BJ (cell line): ENCODE results near the gene MYADM. TPM values are rescaled to one million over a fixed set of nuclear protein-coding genes. Genes with fewer than 3 reads are reported as not detected.

ENCODE experiments used
- CTCF ChIA-PET: fragments of 350-600 bp; formaldehyde crosslinking; extraction: SDS; loops from one replicate; lab custom pipeline; 2021; ENCODE audit warnings: antibody characterized with exemption, inconsistent platforms; lab: Yijun Ruan, JAX
- POLR2A ChIA-PET: fragments of 300-600 bp; sonication (Branson Sonifier 250); formaldehyde crosslinking; extraction: SDS; loops from one replicate; lab custom pipeline; 2021; ENCODE audit warnings: antibody characterized with exemption; lab: Charles Lee
- DNase-seq: peaks from one replicate; pipeline ENCODE4 v3.0.0-alpha.2; 2011; ENCODE audit warnings: low read depth
- H3K27me3 ChIP-seq: 2 replicates; pipeline ENCODE4 v1.6.0; 2011; ENCODE audit warnings: low read length; ENCODE audit not compliant: control insufficient read depth, insufficient read depth
- H3K36me3 ChIP-seq: 2 replicates; pipeline ENCODE4 v1.5.1; 2011; ENCODE audit warnings: low read length; ENCODE audit not compliant: control insufficient read depth, insufficient read depth
- H3K4me3 ChIP-seq: 2 replicates; pipeline ENCODE4 v1.5.1; 2011; ENCODE audit warnings: low read depth, mild to moderate bottlenecking, control low read depth, low read length
- polyA minus RNA-seq: library from RNA; depleted of rRNA, polyadenylated mRNA; stranded (reverse); fragments of >200 nt; gene quantifications from 2 replicates; pipeline ENCODE4 v1.2.3, GENCODE V29; 2011; rRNA and poly(A)+ RNA removed
- polyA plus RNA-seq: library from polyadenylated mRNA; depleted of rRNA; stranded (reverse); fragments of >200 nt; gene quantifications from 2 replicates; pipeline ENCODE4 v1.2.3, GENCODE V29; 2011; rRNA removed
- TF ChIP-seq, protein P1 (sequence below): IDR thresholded peaks from 2 replicates; pipeline ENCODE4 v1.5.1; 2011; ENCODE audit warnings: low read depth, mild to moderate bottlenecking, control low read depth, inconsistent platforms, low read length, moderate library complexity; ENCODE audit not compliant: insufficient read depth

MYADM gene
- polyA plus RNA-seq = 92.9 and 134 TPM in 2 replicates
- polyA minus RNA-seq = 92.6 and 170 TPM in 2 replicates

- Histone ChIP-seq H3K4me3 (peak within 1 kb of the TSS; percentile 82), H3K27me3 (no peaks in the 10 kb centered on the region), H3K36me3 (peaks cover 6% of the 10 kb centered on the region)
- peak; percentile 95 for DNase-seq
- CTCF ChIA-PET = interaction anchor here (1.0 to 2.0 kb wide), 8 partner anchors 14 to 157 kb away, joined by 3 to 9 read pairs (median 4); no protein-coding TSS in a partner anchor
- TF ChIP-seq, protein P1, sequence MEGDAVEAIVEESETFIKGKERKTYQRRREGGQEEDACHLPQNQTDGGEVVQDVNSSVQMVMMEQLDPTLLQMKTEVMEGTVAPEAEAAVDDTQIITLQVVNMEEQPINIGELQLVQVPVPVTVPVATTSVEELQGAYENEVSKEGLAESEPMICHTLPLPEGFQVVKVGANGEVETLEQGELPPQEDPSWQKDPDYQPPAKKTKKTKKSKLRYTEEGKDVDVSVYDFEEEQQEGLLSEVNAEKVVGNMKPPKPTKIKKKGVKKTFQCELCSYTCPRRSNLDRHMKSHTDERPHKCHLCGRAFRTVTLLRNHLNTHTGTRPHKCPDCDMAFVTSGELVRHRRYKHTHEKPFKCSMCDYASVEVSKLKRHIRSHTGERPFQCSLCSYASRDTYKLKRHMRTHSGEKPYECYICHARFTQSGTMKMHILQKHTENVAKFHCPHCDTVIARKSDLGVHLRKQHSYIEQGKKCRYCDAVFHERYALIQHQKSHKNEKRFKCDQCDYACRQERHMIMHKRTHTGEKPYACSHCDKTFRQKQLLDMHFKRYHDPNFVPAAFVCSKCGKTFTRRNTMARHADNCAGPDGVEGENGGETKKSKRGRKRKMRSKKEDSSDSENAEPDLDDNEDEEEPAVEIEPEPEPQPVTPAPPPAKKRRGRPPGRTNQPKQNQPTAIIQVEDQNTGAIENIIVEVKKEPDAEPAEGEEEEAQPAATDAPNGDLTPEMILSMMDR = no peak
- POLR2A ChIA-PET = interaction anchor here (1.0 kb wide), 1 partner anchor 12 kb away, joined by 4 read pairs; no protein-coding TSS in a partner anchor
These were observed at the start of gene MYADM for GRCh38 chr19:53867225-53868090. Gene MYADM, plus strand, starts transcription at chr19:53867883. Its CDS starts 5,647 bp downstream, at chr19:53873530.

- TF ChIP-seq, protein P1 = no peak
- DNase-seq = no peak
- Histone ChIP-seq H3K4me3 (no peak overlapping the region), H3K27me3 (no peaks in the 10 kb centered on the region), H3K36me3 (no peaks in the 10 kb centered on the region)
- POLR2A ChIA-PET = no interaction called here
- CTCF ChIA-PET = interaction anchor here (0.9 to 5.7 kb wide), 2 partner anchors 10 to 26 kb away, joined by 3 to 29 read pairs; no protein-coding TSS in a partner anchor
These were observed 48.9 kb upstream of the MYADM start for GRCh38 chr19:53818756-53819155.

DNA sequence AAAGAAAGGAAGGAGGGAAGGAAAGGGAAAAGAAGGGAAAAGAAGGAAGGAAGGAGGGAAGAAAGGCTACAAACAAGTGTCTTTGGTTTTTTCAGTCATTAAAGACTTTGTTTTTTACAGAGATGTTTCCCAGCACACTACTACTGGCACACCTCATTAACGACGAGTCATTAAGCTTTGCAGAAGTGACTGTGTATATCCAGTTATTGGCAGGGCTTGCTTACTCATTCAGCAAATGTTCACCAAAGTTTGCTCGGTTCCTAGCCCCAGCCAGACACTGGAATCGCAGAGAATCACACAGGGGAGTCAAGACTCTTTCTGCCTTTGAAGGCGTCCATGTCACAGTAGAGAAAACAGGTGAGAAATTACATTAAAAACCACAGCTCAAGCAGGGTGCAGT lies 47.8 kb upstream of the MYADM start:
- no peak for DNase-seq
- ChIA-PET POLR2A (no interaction called here), CTCF (interaction anchor here (0.6 to 5.7 kb wide), 3 partner anchors 11 to 204 kb away, joined by 4 to 29 read pairs (median 6); no protein-coding TSS in a partner anchor)
- TF ChIP-seq, protein P1 = no peak
- no peaks in the 10 kb centered on the region for H3K27me3 ChIP-seq
- no peak overlapping the region for H3K4me3 ChIP-seq
- no peaks in the 10 kb centered on the region for H3K36me3 ChIP-seq

GRCh38 chr19:53823380-53824120 lies 44.1 kb upstream of the MYADM start:
- DNase-seq = no peak
- POLR2A ChIA-PET = no interaction called here
- Histone ChIP-seq H3K4me3 (no peak overlapping the region), H3K36me3 (no peaks in the 10 kb centered on the region), H3K27me3 (no peaks in the 10 kb centered on the region)
- CTCF ChIA-PET = interaction anchor here (0.6 to 1.7 kb wide), 2 partner anchors 15 to 597 kb away, joined by 3 to 4 read pairs; no protein-coding TSS in a partner anchor
- TF ChIP-seq, protein P1 = no peak
